GM12874 (cell line): ENCODE data around the gene LPCAT1.

ENCODE experiments used
- CTCF ChIP-seq: IDR thresholded peaks from 2 replicates; pipeline ENCODE4 v1.5.1; 2011; ENCODE audit warnings: low read depth, mild to moderate bottlenecking, control low read depth, low read length, moderate library complexity; ENCODE audit not compliant: insufficient read depth

LPCAT1 gene

GRCh38 chr5:1563617-1564181, 39.9 kb upstream of the LPCAT1 start:
- no peak for TF ChIP-seq CTCF

- no peak for TF ChIP-seq CTCF
Observed at GRCh38 chr5:1563051-1563461, 39.3 kb upstream of the LPCAT1 start.

GRCh38 chr5:1562599-1562998, 38.8 kb upstream of the LPCAT1 start:
- TF ChIP-seq CTCF = no peak

GRCh38 chr5:1561402-1561929, 37.7 kb upstream of the LPCAT1 start:
- no peak for TF ChIP-seq CTCF

GRCh38 chr5:1558944-1559343, 35.2 kb upstream of the LPCAT1 start:
- no peak for TF ChIP-seq CTCF

- TF ChIP-seq CTCF = no peak
Observed at GRCh38 chr5:1557114-1557873, 33.5 kb upstream of the LPCAT1 start.

GRCh38 chr5:1555808-1556731, 32.3 kb upstream of the LPCAT1 start:
- no peak for TF ChIP-seq CTCF
